Fibroblast of the aortic adventitia (primary cell): ENCODE measurements around the gene ZNF30. TPM values are rescaled to one million over a fixed set of nuclear protein-coding genes. Genes with fewer than 3 reads are reported as not detected.

Experiments
- DNase-seq: peaks from one replicate; pipeline ENCODE4 v3.0.0-alpha.2; 2010; ENCODE audit warnings: low read depth
- H3K4me3 ChIP-seq: 2 replicates; pipeline ENCODE4 v1.5.1; 2011; ENCODE audit warnings: low read depth, mild to moderate bottlenecking, control low read depth, low read length, moderate library complexity
- total RNA-seq: library from RNA; depleted of rRNA; stranded (reverse); fragments of >200 nt; gene quantifications from 2 replicates; pipeline ENCODE4 v1.2.3, GENCODE V29; 2012; ENCODE audit warnings: low replicate concordance
- TF ChIP-seq, protein P1 (sequence below): IDR thresholded peaks from 2 replicates; pipeline ENCODE4 v1.5.1; 2011; ENCODE audit warnings: mild to moderate bottlenecking, low read length, control low read depth, inconsistent platforms; ENCODE audit not compliant: insufficient read depth

The ZNF30 gene
- total RNA-seq, 1 donor = 1.9 TPM

DNA sequence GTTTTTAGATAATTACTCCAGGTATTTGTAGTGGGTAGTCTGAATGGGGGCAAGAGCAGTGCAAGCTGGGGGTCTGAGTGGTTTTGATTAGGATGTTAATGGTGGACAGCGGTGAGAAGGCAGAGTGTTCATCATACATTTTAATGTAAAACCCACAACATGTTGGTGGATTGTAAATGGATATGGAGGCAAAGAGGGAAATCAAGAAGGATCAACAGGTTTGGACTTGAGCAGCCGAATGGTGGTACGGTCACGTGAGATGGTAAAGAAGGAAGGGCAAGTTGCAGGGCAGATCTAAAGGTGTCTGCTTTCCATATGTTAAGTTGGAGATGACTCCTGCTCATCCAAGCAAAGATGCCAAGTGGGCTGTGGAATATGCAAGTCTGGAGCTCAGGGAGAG, 9.5 kb downstream of the ZNF30 start:
- TF ChIP-seq, protein P1, sequence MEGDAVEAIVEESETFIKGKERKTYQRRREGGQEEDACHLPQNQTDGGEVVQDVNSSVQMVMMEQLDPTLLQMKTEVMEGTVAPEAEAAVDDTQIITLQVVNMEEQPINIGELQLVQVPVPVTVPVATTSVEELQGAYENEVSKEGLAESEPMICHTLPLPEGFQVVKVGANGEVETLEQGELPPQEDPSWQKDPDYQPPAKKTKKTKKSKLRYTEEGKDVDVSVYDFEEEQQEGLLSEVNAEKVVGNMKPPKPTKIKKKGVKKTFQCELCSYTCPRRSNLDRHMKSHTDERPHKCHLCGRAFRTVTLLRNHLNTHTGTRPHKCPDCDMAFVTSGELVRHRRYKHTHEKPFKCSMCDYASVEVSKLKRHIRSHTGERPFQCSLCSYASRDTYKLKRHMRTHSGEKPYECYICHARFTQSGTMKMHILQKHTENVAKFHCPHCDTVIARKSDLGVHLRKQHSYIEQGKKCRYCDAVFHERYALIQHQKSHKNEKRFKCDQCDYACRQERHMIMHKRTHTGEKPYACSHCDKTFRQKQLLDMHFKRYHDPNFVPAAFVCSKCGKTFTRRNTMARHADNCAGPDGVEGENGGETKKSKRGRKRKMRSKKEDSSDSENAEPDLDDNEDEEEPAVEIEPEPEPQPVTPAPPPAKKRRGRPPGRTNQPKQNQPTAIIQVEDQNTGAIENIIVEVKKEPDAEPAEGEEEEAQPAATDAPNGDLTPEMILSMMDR = no peak
- H3K4me3 ChIP-seq = no peak overlapping the region
- no peak for DNase-seq

DNA sequence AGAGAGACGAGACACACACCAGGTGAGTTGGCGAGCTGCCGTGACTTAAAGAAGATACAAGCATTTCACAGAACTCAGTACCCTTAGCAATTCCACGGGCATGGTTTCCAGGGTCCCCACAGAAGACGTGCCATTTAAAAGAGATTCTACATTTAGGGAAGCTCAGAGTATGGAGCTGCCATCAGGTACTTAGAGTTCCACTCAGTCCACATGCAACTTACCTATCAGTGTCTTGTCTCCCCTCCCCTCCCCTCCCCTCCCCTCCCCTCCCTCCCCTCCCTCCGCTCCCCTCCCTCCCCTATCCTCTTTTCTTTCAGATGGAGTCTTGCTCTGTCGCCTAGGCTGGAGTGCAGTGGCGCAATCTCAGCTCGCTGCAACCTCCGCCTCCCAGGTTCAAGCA, 12.2 kb downstream of the ZNF30 start:
- TF ChIP-seq, protein P1 = no peak
- DNase-seq = no peak
- no peak overlapping the region for H3K4me3 ChIP-seq

DNA sequence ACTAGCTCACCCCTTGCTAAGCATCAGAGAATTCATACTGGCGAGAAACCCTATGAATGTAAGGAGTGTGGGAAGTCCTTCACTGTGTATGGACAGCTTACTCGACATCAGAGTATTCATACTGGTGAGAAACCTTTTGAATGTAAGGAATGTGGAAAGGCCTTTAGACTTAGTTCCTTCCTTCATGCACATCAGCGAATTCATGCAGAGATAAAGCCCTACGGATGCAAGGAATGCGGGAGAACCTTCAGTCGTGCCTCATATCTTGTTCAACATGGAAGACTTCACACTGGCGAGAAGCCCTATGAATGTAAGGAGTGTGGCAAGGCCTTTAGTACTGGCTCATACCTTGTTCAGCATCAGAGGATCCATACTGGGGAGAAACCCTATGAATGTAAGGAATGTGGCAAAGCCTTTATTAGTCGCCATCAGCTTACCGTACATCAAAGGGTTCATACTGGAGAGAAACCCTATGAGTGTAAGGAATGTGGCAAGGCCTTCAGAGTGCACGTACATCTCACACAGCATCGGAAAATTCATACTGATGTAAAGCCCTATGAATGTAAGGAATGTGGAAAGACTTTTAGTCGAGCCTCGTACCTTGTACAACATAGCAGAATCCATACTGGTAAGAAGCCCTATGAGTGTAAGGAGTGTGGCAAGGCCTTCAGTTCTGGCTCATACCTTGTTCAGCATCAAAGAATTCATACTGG, 17.3 kb downstream of the ZNF30 start:
- TF ChIP-seq, protein P1 = no peak
- H3K4me3 ChIP-seq = no peak overlapping the region
- DNase-seq = no peak

DNA sequence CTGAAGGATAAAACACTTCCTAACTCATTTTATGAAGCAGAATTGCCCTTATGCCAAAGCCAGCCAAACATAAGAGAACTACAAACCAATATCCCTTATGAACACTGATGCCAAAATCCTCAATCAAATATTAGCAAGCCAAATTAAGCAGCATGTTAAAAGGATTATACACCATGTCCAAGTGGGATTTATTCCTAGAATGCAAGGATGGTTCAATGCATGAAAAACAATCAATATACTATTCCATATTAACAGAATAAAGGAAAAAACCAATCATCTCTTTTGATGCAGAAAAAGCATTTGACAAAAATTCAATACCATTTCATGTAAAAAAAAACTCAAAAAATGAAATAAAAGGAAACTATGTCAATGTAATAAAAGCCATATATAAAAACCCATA, 26.4 kb downstream of the ZNF30 start:
- H3K4me3 ChIP-seq = no peak overlapping the region
- TF ChIP-seq, protein P1 = no peak
- no peak for DNase-seq

DNA sequence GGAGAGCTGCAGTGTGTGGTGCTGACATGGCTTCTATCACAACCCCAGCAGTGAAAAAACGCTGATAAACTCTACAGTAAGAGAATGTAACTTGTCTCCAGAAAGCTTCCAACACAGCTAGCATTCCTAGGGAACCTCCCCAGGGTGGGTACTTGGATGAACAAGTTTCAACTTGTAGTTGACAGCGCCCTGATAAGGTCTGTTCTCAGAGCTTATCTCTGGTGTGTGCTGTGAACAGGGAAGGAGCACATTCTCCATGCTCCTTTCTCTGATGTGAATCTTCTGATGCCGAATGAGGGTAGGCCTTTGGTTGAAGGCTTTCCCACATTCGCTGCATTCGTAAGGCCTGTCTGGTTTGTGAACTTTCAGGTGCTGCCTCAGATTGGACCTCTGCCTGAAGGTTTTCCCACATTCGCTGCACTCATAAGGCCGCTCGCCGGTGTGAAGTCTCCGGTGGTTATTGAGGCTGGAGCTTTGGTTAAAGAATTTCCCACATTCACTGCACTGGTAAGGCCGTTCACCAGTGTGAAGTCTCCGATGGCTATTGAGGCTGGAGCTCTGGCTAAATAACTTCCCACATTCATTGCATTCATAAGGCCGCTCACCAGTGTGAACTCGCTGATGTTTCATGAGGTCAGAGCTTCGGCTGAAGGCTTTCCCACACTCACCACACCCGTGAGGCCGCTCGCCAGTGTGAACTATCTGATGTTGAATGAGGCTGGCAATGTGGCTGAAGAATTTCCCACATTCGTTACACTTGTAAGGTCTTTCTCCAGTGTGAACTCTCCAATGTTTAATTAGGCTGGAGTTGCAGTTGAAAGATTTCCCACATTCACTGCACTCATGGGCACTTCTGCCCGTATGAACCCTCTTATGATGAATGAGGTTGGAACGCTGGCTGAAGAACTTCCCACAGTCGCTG, 31.4 kb downstream of the ZNF30 start:
- H3K4me3 ChIP-seq = no peak overlapping the region
- TF ChIP-seq, protein P1 = no peak
- no peak for DNase-seq

DNA sequence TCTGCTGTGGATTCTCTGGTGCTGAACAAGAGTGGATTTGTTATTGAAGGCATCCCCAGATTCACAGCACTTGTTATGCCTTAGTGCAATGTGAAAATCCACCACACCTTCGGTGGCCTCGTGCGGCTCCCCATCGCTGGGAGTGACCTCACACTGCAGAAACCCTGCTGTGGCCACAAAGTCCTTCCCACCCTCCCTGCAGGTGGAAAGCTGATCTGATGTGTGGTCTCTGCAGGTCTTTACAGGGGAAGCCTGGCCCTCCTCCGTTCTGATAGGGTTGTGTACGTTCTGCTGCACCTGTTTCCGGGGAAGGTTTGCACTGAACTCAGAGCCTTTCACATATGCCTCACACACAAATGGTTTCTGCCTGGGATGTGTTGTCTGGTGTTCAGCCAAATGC, 32.3 kb downstream of the ZNF30 start:
- DNase-seq = no peak
- no peak overlapping the region for H3K4me3 ChIP-seq
- TF ChIP-seq, protein P1 = no peak
